Measurements from ENCODE around the gene LRRC4B. TPM values are rescaled to one million over a fixed set of nuclear protein-coding genes. Genes with fewer than 3 reads are reported as not detected.
A peak's percentile ranks its signal among the peaks of the same experiment; 100 is the strongest.

The LRRC4B gene
- total and polyA plus RNA-seq, 2 of the 8 experiments (the other 6 are each of a cell fraction or from before 2014, with no cell fraction given): 13.4 to 21.2 TPM

- H3K23me2 ChIP-seq (ENCODE audit: low read depth, low read length): peaks cover 3% of the 10 kb centered on the region; the same call in 1 of the 2 replicates
- no peak overlapping the region for H3K9ac ChIP-seq (replicated peaks in 1 of 4; ENCODE audit: extremely low read depth in 1 of 4, low read depth in 3 of 4, low read length in 3 of 4)
- FAIRE-seq (peak; percentile 84), DNase-seq (ENCODE audit: low read depth in 1 of 2, low spot score in 2 of 2) (peak; percentile 88 to 97)
- H3K27me3 ChIP-seq (replicated peaks in 1 of 4; ENCODE audit: control insufficient read depth in 3 of 4, extremely low read depth in 1 of 4, insufficient read depth in 3 of 4, low read length in 3 of 4): peaks cover 5 to 50% (median 34%) of the 10 kb centered on the region in 4 experiments
- H4K8ac ChIP-seq (ENCODE audit: extremely low read depth, insufficient read depth, low read length): no peak overlapping the region
- H3K4ac ChIP-seq (replicated peaks; ENCODE audit: insufficient read length, low read depth, low read length): no peak overlapping the region
- peaks cover 0 to 16% (median 2%) of the 10 kb centered on the region in 4 experiments; a peak in 4 of 8 replicates for H3K36me3 ChIP-seq (ENCODE audit: control insufficient read depth in 2 of 4, insufficient read depth in 4 of 4, low read length in 3 of 4)
- H2BK20ac ChIP-seq (ENCODE audit: low read length): no peak overlapping the region
- CTCF ChIA-PET (ENCODE audit: partially characterized antibody): interaction anchor here (0.6 to 4.6 kb wide), 32 partner anchors 8 to 435 kb away, joined by 3 to 26 read pairs (median 5); no protein-coding TSS in a partner anchor
- no peak overlapping the region for H3K18ac ChIP-seq (ENCODE audit: extremely low read depth, low read length)
- H3K27ac ChIP-seq (ENCODE audit: low read depth, low read length): no peak overlapping the region
- H3K56ac ChIP-seq (replicated peaks; ENCODE audit: insufficient read length, low read depth, low read length): no peak overlapping the region
- no peak overlapping the region for H4K5ac ChIP-seq (ENCODE audit: insufficient read length, low read depth, low read length)
- H2BK120ac ChIP-seq (replicated peaks; ENCODE audit: low read depth, low read length): no peak overlapping the region
- WGBS, 2 experiments (ENCODE audit: extremely low coverage in 1 of 2, insufficient coverage in 1 of 2, insufficient read length in 1 of 2, insufficient replicate concordance in 2 of 2, low coverage in 1 of 2, low lambda C conversion rate in 2 of 2, missing lambda C conversion rate in 1 of 2): 75% methylated on average over 18 of the region's 18 CpGs; no CpG with 5 or more reads in 1 of the 2 experiments
- no peak overlapping the region for H4K91ac ChIP-seq (replicated peaks; ENCODE audit: insufficient read length, low read length)
- H3K79me1 ChIP-seq (ENCODE audit: low read depth, low read length): no peaks in the 10 kb centered on the region
- H2BK15ac ChIP-seq (ENCODE audit: low read length): no peak overlapping the region
- H3K9me3 ChIP-seq (ENCODE audit: insufficient read depth in 2 of 2, low read depth in 1 of 2, low read length in 1 of 2): peaks cover 20 to 23% of the 10 kb centered on the region in 2 experiments
- H3K4me2 ChIP-seq (ENCODE audit: insufficient read depth in 1 of 2, low read depth in 2 of 2, low read length in 2 of 2): no peak overlapping the region
- H2AFZ ChIP-seq (ENCODE audit: low read length): no peak overlapping the region
- no peak overlapping the region for H2BK12ac ChIP-seq (ENCODE audit: low read depth, low read length)
- no peak overlapping the region for H3K23ac ChIP-seq (ENCODE audit: insufficient read length)
- H3K79me2 ChIP-seq (ENCODE audit: control insufficient read depth in 1 of 2, insufficient read depth in 2 of 2, low read length in 2 of 2): no peaks in the 10 kb centered on the region
- no peak overlapping the region for H2AK5ac ChIP-seq (ENCODE audit: low read depth, low read length)
- POLR2A ChIA-PET (ENCODE audit: partially characterized antibody): interaction anchor here (0.7 to 1.6 kb wide), 11 partner anchors 9 to 307 kb away, joined by 3 to 5 read pairs (median 3); no protein-coding TSS in a partner anchor
- no peak overlapping the region for H2BK5ac ChIP-seq (ENCODE audit: low read depth, low read length)
- no peak overlapping the region for H3K4me3 ChIP-seq (ENCODE audit: extremely low read depth in 1 of 4, insufficient read depth in 2 of 4, low read depth in 3 of 4, low read length in 4 of 4)
- peaks cover 0 to 1% of the 10 kb centered on the region in 2 experiments for H4K20me1 ChIP-seq (replicated peaks in 1 of 2; ENCODE audit: control insufficient read depth in 1 of 2, insufficient read depth in 2 of 2, low read length in 2 of 2)
- peaks cover 0 to 15% (median 6%) of the 10 kb centered on the region in 4 experiments; a peak in 4 of 7 replicates for H3K4me1 ChIP-seq (replicated peaks in 1 of 4; ENCODE audit: control insufficient read depth in 3 of 4, insufficient read depth in 4 of 4, low read length in 3 of 4)
- no peak overlapping the region for H3K14ac ChIP-seq (ENCODE audit: insufficient read length)
- no peak for TF ChIP-seq GABPA (IDR thresholded peaks at IDR 0.05; ENCODE audit: borderline replicate concordance, insufficient read depth, low read length)
- no peak for TF ChIP-seq BCL11A (IDR thresholded peaks at IDR 0.05; ENCODE audit: low read depth in 2 of 2, low read length in 2 of 2)
- peak; percentile 22; the same call in 1 of the 2 replicates for TF ChIP-seq CREB1 (IDR thresholded peaks at IDR 0.05)
- peak; percentile 85 for TF ChIP-seq ATF2 (IDR thresholded peaks at IDR 0.05; ENCODE audit: low read length)
- TF ChIP-seq FOSL1 (IDR thresholded peaks at IDR 0.05; ENCODE audit: insufficient read depth, low read depth, low read length): no peak
- TF ChIP-seq SIN3A (conservative IDR thresholded peaks at IDR 0.05 in 1 of 2, IDR thresholded peaks at IDR 0.05 in 1 of 2; ENCODE audit: low read depth in 1 of 2, low read length in 2 of 2): 0 out of 4 replicates have a peak, but pooled peaks of 1 of the 2 experiments have one; percentile 28
- peak; percentile 36; the same call in 1 of the 2 replicates for TF ChIP-seq YY1 (IDR thresholded peaks at IDR 0.05; ENCODE audit: low read depth, low read length)
- TF ChIP-seq POU5F1 (IDR thresholded peaks at IDR 0.05; ENCODE audit: low read depth, low read length): peak; percentile 58; the same call in 1 of the 2 replicates
- no peak for TF ChIP-seq SIRT6 (IDR thresholded peaks at IDR 0.05; ENCODE audit: low read length)
- peak; percentile 12 for TF ChIP-seq NANOG (IDR thresholded peaks at IDR 0.05; ENCODE audit: insufficient read depth, low read depth, low read length, poor library complexity, severe bottlenecking)
Measured at GRCh38 chr19:50486823-50487515, 81.3 kb downstream of the LRRC4B start.
